AG04450 (cell line): ENCODE results near the gene OR51L1. TPM values are rescaled to one million over a fixed set of nuclear protein-coding genes. Genes with fewer than 3 reads are reported as not detected.

Experiments used
- CTCF ChIA-PET: fragments of 300-600, 350-600 bp; formaldehyde crosslinking; extraction: SDS; loops from one replicate; lab custom pipeline; 2022; ENCODE audit warnings: antibody characterized with exemption, inconsistent platforms; lab: Charles Lee
- POLR2A ChIA-PET: fragments of 350-600 bp; formaldehyde crosslinking; extraction: SDS; loops from one replicate; lab custom pipeline; 2021; ENCODE audit warnings: antibody characterized with exemption, inconsistent platforms; lab: Yijun Ruan, JAX
- DNase-seq: peaks from one replicate; pipeline ENCODE4 v3.0.0-alpha.2; 2011; ENCODE audit warnings: low read depth, low spot score
- H3K27ac ChIP-seq: one replicate; pipeline ENCODE4 v1.5.1; 2012; ENCODE audit warnings: low read depth, low read length, control low read depth
- H3K27me3 ChIP-seq: one replicate; pipeline ENCODE4 v1.6.0; 2012; ENCODE audit warnings: low read length; ENCODE audit not compliant: control insufficient read depth, insufficient read depth
- H3K4me3 ChIP-seq: 2 replicates; pipeline ENCODE4 v1.5.1; 2011; ENCODE audit warnings: mild to moderate bottlenecking, low read depth, low read length, control low read depth
- H3K9me3 ChIP-seq: 2 replicates; pipeline ENCODE4 v1.5.1; 2012; ENCODE audit warnings: low read length; ENCODE audit not compliant: control insufficient read depth, insufficient read depth
- polyA plus RNA-seq: library from polyadenylated mRNA; depleted of rRNA; stranded (reverse); fragments of >200 nt; gene quantifications from 2 replicates; pipeline ENCODE4 v1.2.3, GENCODE V29; 2011
- TF ChIP-seq, protein P1 (sequence below): IDR thresholded peaks from 2 replicates; pipeline ENCODE4 v1.5.1; 2011; ENCODE audit warnings: low read depth, low read length, control low read depth, inconsistent platforms

The OR51L1 gene
- polyA plus RNA-seq, 1 experiment: not detected

DNA sequence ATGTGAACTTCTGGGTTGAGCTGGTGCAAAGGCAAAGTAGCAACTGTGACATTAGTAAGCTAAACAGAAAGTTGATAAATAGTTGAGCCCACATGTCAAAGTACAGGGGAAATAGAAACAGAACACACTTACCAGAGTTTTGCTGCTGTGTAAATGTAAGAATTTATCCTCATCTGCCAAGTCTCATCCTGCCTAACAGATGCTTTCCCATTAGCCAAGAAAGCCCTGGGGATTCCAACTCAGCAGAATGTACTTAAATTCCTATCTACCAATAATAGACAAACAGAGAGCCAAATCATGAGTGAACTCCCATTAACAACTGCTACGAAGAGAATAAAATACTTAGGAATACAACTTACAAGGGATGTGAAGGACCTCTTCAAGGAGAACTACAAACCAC is 31.8 kb upstream of the OR51L1 start:
- Histone ChIP-seq H3K9me3 (no peaks in the 10 kb centered on the region), H3K27me3 (no peaks in the 10 kb centered on the region), H3K27ac (no peak overlapping the region), H3K4me3 (no peak overlapping the region)
- CTCF ChIA-PET: no interaction called here
- TF ChIP-seq, protein P1, sequence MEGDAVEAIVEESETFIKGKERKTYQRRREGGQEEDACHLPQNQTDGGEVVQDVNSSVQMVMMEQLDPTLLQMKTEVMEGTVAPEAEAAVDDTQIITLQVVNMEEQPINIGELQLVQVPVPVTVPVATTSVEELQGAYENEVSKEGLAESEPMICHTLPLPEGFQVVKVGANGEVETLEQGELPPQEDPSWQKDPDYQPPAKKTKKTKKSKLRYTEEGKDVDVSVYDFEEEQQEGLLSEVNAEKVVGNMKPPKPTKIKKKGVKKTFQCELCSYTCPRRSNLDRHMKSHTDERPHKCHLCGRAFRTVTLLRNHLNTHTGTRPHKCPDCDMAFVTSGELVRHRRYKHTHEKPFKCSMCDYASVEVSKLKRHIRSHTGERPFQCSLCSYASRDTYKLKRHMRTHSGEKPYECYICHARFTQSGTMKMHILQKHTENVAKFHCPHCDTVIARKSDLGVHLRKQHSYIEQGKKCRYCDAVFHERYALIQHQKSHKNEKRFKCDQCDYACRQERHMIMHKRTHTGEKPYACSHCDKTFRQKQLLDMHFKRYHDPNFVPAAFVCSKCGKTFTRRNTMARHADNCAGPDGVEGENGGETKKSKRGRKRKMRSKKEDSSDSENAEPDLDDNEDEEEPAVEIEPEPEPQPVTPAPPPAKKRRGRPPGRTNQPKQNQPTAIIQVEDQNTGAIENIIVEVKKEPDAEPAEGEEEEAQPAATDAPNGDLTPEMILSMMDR: no peak
- POLR2A ChIA-PET: no interaction called here
- DNase-seq: no peak

DNA sequence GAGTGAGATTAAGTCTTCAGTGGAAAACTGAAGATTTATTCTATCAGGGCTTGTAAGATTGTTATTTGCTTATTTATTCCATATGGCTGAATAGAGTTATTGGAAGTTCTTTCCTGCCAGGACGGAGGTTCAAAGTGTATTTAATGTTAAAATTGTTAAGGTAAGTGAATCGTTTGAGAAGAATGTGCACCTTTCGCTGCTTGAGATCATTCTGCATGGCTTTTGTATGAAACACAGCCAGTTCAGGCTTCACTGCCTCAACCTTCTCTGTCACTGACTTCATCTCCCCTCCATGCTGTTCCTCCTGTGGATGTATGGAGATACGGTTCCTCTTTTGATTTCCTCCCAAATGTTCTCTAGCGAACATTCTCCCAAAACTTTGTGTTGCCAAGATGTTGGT is 19.2 kb upstream of the OR51L1 start:
- H3K4me3 ChIP-seq: no peak overlapping the region
- no peak for DNase-seq
- CTCF ChIA-PET: no interaction called here
- H3K27me3 ChIP-seq: peaks cover 2% of the 10 kb centered on the region
- POLR2A ChIA-PET: no interaction called here
- no peaks in the 10 kb centered on the region for H3K9me3 ChIP-seq
- H3K27ac ChIP-seq: no peak overlapping the region
- TF ChIP-seq, protein P1: no peak

DNA sequence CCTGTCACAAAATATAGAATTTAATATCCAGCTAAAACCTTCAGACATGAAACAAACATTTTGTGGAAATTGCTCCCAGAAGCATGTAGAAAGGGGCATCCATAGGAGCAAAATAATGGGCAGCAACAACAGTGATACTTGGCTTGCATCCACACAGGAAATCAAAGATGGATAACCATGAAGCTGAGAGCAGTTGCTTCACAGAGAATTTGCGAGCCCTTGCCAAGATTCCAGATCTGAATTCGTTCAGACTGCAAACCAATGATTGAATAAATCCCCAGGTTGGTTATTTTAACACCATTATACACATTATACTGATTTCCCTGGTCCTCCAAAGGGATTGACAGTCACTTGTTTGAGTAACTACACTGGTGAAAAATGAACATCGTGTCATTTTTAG is 15.6 kb upstream of the OR51L1 start:
- H3K9me3 ChIP-seq: no peaks in the 10 kb centered on the region
- H3K27me3 ChIP-seq: no peaks in the 10 kb centered on the region
- no peak for DNase-seq
- no peak overlapping the region for H3K4me3 ChIP-seq
- no peak overlapping the region for H3K27ac ChIP-seq
- ChIA-PET CTCF (no interaction called here), POLR2A (no interaction called here)
- TF ChIP-seq, protein P1: no peak

DNA sequence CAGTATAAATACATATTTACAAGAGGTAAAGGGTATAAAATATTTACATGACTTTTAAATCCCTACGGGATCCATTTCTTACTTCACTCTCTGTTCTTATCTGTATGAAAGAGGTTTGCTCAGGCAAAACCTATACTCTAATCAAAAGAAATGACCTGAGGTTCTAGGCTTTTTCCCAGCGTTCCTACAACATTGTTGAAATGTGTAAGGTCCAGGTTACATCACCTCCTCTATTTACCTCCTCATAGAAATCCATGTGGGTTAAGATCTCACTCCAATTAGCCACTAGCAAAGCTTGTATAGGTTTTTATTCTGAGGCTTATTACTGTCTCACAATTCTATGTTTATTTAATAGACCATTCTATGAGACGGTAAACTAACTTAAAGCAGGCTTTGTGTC is 12.0 kb upstream of the OR51L1 start:
- CTCF ChIA-PET: no interaction called here

DNA sequence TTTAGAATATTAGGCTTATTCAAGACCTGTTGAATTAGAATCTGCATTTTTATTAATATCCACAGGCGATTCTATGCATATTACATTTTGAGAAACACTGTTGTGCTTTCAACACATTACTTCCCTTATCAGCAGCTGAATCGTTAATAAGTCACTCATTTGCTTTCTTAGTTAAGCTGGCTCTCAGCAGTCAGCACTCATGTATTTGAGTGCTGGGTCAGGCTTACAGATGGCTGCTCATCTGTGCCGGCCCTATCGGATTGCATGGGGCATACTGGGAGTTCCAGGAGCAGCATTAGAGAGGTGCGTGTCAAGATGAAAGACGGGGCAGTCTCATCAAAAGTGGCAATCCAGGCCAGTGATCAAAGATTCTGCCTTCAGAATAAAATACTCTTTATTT is 10.8 kb upstream of the OR51L1 start:
- TF ChIP-seq, protein P1: no peak

More for the DNA sequence above, 12.0 kb upstream of the OR51L1 start:
- DNase-seq: no peak
- Histone ChIP-seq H3K9me3 (no peaks in the 10 kb centered on the region), H3K4me3 (no peak overlapping the region), H3K27ac (no peak overlapping the region), H3K27me3 (no peaks in the 10 kb centered on the region)
- POLR2A ChIA-PET: no interaction called here
- TF ChIP-seq, protein P1: no peak

More for the DNA sequence above, 10.8 kb upstream of the OR51L1 start:
- Histone ChIP-seq H3K9me3 (no peaks in the 10 kb centered on the region), H3K27me3 (no peaks in the 10 kb centered on the region), H3K27ac (no peak overlapping the region), H3K4me3 (no peak overlapping the region)
- ChIA-PET POLR2A (no interaction called here), CTCF (interaction anchor here (1.6 kb wide), 1 partner anchor 347 kb away, joined by 5 read pairs; the partner anchor contains the start of gene OR51D1)
- no peak for DNase-seq
